WTC11 (cell line): ENCODE measurements around the gene YKT6. TPM values are rescaled to one million over a fixed set of nuclear protein-coding genes. Genes with fewer than 3 reads are reported as not detected.

ENCODE experiments used
- ATAC-seq: fragments of 200-7000 bp; cut with Tn5 transposase; 2 replicates; pipeline ENCODE4 v1.10.0; 2021; ENCODE audit warnings: mild to moderate bottlenecking, moderate library complexity
- CTCF ChIA-PET: fragments of 300-600 bp; sonication (Branson Sonifier 250); formaldehyde crosslinking; loops from one replicate; lab custom pipeline; 2021; ENCODE audit warnings: antibody characterized with exemption; lab: Charles Lee
- POLR2A ChIA-PET: fragments of 350-600 bp; sonication (Branson Sonifier 250); formaldehyde crosslinking; loops from one replicate; lab custom pipeline; 2021; ENCODE audit warnings: antibody characterized with exemption; lab: Charles Lee
- DNase-seq: peaks from one replicate; pipeline ENCODE4 v3.0.0; 2021; ENCODE audit warnings: low spot score
- H3K27ac Mint-ChIP-seq: 2 replicates; pipeline ENCODE4 v1.8.0; 2021; ENCODE audit warnings: mixed read lengths
- H3K27me3 Mint-ChIP-seq: 2 replicates; pipeline ENCODE4 v1.8.0; 2021; ENCODE audit warnings: low read depth, mild to moderate bottlenecking, moderate library complexity, mixed read lengths
- H3K36me3 Mint-ChIP-seq: 2 replicates; pipeline ENCODE4 v1.8.0; 2021; ENCODE audit warnings: mixed read lengths
- H3K4me1 Mint-ChIP-seq: 2 replicates; pipeline ENCODE4 v1.8.0; 2022; ENCODE audit warnings: mixed read lengths
- H3K4me3 Mint-ChIP-seq: 2 replicates; pipeline ENCODE4 v1.8.0; 2021; ENCODE audit warnings: mild to moderate bottlenecking, moderate library complexity, mixed read lengths
- H3K9me3 Mint-ChIP-seq: 2 replicates; pipeline ENCODE4 v1.8.0; 2021; ENCODE audit warnings: mixed read lengths
- AR ChIP-seq: fragments of 250-450 bp; sonication (Bioruptor Pico); IDR thresholded peaks from 2 replicates; pipeline ENCODE4 v1.9.0; 2021; ENCODE audit warnings: mild to moderate bottlenecking
- ARID4B ChIP-seq: sonication (generic); formaldehyde crosslinking; IDR thresholded peaks from 2 replicates; pipeline ENCODE4 v1.8.0; 2023; ENCODE audit warnings: missing genetic modification reagents, mild to moderate bottlenecking, borderline replicate concordance
- ATF1 ChIP-seq: sonication (generic); formaldehyde crosslinking; IDR thresholded peaks from 2 replicates; pipeline ENCODE4 v1.8.1; 2023; ENCODE audit warnings: mild to moderate bottlenecking, moderate library complexity, missing genetic modification reagents
- ATF6 ChIP-seq: sonication (generic); formaldehyde crosslinking; IDR thresholded peaks from 2 replicates; pipeline ENCODE4 v1.8.1; 2023; ENCODE audit warnings: mild to moderate bottlenecking, missing genetic modification reagents
- FOXK1 ChIP-seq: sonication (generic); formaldehyde crosslinking; IDR thresholded peaks from 2 replicates; pipeline ENCODE4 v1.8.0; 2022; ENCODE audit warnings: mild to moderate bottlenecking, moderate library complexity, missing genetic modification reagents
- GABPB1 ChIP-seq: sonication (generic); formaldehyde crosslinking; IDR thresholded peaks from 2 replicates; pipeline ENCODE4 v1.8.1; 2023; ENCODE audit warnings: mild to moderate bottlenecking, missing genetic modification reagents
- GRHL2 ChIP-seq: fragments of 250-450 bp; sonication (Bioruptor Pico); IDR thresholded peaks from 2 replicates; pipeline ENCODE4 v1.8.0; 2022; ENCODE audit warnings: mild to moderate bottlenecking, moderate library complexity; ENCODE audit not compliant: insufficient replicate concordance, severe bottlenecking
- HMGXB4 ChIP-seq: sonication (generic); formaldehyde crosslinking; IDR thresholded peaks from 2 replicates; pipeline ENCODE4 v1.8.1; 2023; ENCODE audit warnings: mild to moderate bottlenecking, moderate library complexity, missing genetic modification reagents
- MLX ChIP-seq: sonication (generic); formaldehyde crosslinking; IDR thresholded peaks from 2 replicates; pipeline ENCODE4 v1.8.1; 2023; ENCODE audit warnings: mild to moderate bottlenecking, missing genetic modification reagents, moderate library complexity
- RELA ChIP-seq: sonication (generic); formaldehyde crosslinking; IDR thresholded peaks from 2 replicates; pipeline ENCODE4 v1.8.1; 2022; ENCODE audit warnings: missing genetic modification reagents, mild to moderate bottlenecking, borderline replicate concordance
- TEAD4 ChIP-seq: sonication (generic); formaldehyde crosslinking; IDR thresholded peaks from 2 replicates; pipeline ENCODE4 v1.8.0; 2022; ENCODE audit warnings: mild to moderate bottlenecking, missing genetic modification reagents
- ZBTB21 ChIP-seq: sonication (generic); formaldehyde crosslinking; IDR thresholded peaks from 2 replicates; pipeline ENCODE4 v1.8.1; 2023; ENCODE audit warnings: mild to moderate bottlenecking, missing genetic modification reagents, borderline replicate concordance
- ZBTB43 ChIP-seq: sonication (generic); formaldehyde crosslinking; IDR thresholded peaks from 2 replicates; pipeline ENCODE4 v1.8.1; 2023; ENCODE audit warnings: mild to moderate bottlenecking, missing genetic modification reagents
- ZNF425 ChIP-seq: fragments of 250-450 bp; sonication (Bioruptor Pico); conservative IDR thresholded peaks from 2 replicates; pipeline ENCODE4 v1.9.0; 2021; ENCODE audit warnings: mild to moderate bottlenecking
- ZSCAN18 ChIP-seq: fragments of 250-450 bp; sonication (Bioruptor Pico); IDR thresholded peaks from 2 replicates; pipeline ENCODE4 v2.1.2; 2022; ENCODE audit warnings: mild to moderate bottlenecking, moderate library complexity
- total RNA-seq: library from RNA; stranded (reverse); gene quantifications from 3 replicates; pipeline ENCODE4 v1.2.3, GENCODE V29; 2021

The YKT6 gene
- total RNA-seq, 1 experiment from 2014 or later, result 102 TPM

GRCh38 chr7:44201813-44202212 lies 1.0 kb downstream of the YKT6 start:
- Mint-ChIP-seq H3K4me1 (peaks cover 14% of the 10 kb centered on the region), H3K4me3 (peak overlapping the region; percentile 85), H3K9me3 (peaks cover 3% of the 10 kb centered on the region; the same call in 1 of the 2 replicates), H3K27ac (no peak overlapping the region), H3K36me3 (peaks cover 21% of the 10 kb centered on the region), H3K27me3 (peaks cover 20% of the 10 kb centered on the region)
- DNase-seq, result no peak
- ChIA-PET POLR2A (no interaction called here), CTCF (interaction anchor here (0.9 to 2.3 kb wide), 5 partner anchors 13 to 129 kb away, joined by 3 to 13 read pairs (median 5); no protein-coding TSS in a partner anchor)
- TF ChIP-seq GABPB1 (CRISPR knock-in tag), result no peak
- ATAC-seq, result no peak

- ChIA-PET POLR2A (no interaction called here), CTCF (interaction anchor here (0.9 kb wide), 1 partner anchor 8 kb away, joined by 4 read pairs; no protein-coding TSS in a partner anchor)
- TF ChIP-seq ZSCAN18 (CRISPR knock-in tag) (no peak), HMGXB4 (no peak), FOXK1 (CRISPR knock-in tag) (no peak), ZNF425 (no peak), AR (CRISPR knock-in tag) (no peak), ATF1 (CRISPR knock-in tag) (no peak), ZBTB43 (CRISPR knock-in tag) (no peak), TEAD4 (no peak), RELA (no peak), ZBTB21 (CRISPR knock-in tag) (no peak), ARID4B (CRISPR knock-in tag) (no peak), GRHL2 (CRISPR knock-in tag) (no peak), ATF6 (CRISPR knock-in tag) (no peak), MLX (no peak)
- no peak overlapping the region for H3K27ac Mint-ChIP-seq
- H3K4me1 Mint-ChIP-seq, result peaks cover 14% of the 10 kb centered on the region
- DNase-seq (no peak), ATAC-seq (no peak)
- H3K4me3 Mint-ChIP-seq, result no peak overlapping the region
- no peaks in the 10 kb centered on the region for H3K9me3 Mint-ChIP-seq
- no peaks in the 10 kb centered on the region for H3K27me3 Mint-ChIP-seq
- H3K36me3 Mint-ChIP-seq, result peaks cover 50% of the 10 kb centered on the region
These were observed 5.2 kb downstream of the YKT6 start for GRCh38 chr7:44206008-44206407.
